Measurements from ENCODE around the gene SKIC3. TPM values are rescaled to one million over a fixed set of nuclear protein-coding genes. Genes with fewer than 3 reads are reported as not detected.

The SKIC3 gene
- total RNA-seq, 1 experiment from 2014 or later: 102 TPM

DNA sequence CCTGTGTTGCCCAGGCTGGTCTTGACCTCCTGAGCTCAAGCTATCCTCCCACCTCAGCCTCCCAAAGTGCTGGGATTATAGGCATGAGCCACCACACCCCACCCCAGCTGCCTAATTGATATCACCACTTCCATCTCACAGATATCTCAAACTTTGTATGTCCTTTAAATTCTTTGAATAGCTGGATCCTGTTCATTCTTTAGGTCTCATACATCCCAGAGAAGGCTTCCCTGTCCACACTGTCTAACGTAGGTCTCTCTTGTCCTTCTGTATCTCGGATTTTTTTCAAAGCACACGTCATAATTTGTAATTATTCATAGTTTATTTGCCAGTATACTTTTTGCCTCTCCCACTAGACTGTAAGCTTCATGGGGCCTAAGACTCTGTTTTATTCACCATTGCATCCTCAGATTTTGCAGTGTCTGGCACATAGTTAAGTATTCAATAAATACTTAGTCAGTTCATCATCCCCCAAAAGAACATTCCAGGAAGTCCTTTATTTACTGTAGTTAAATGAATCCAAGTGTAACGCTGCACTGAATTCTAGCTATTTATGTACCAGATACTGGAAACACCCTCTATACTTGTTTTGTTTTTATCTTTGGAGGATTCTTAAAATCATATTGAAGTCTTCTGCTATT is 10.6 kb upstream of the SKIC3 start:
- TF ChIP-seq, protein P1, sequence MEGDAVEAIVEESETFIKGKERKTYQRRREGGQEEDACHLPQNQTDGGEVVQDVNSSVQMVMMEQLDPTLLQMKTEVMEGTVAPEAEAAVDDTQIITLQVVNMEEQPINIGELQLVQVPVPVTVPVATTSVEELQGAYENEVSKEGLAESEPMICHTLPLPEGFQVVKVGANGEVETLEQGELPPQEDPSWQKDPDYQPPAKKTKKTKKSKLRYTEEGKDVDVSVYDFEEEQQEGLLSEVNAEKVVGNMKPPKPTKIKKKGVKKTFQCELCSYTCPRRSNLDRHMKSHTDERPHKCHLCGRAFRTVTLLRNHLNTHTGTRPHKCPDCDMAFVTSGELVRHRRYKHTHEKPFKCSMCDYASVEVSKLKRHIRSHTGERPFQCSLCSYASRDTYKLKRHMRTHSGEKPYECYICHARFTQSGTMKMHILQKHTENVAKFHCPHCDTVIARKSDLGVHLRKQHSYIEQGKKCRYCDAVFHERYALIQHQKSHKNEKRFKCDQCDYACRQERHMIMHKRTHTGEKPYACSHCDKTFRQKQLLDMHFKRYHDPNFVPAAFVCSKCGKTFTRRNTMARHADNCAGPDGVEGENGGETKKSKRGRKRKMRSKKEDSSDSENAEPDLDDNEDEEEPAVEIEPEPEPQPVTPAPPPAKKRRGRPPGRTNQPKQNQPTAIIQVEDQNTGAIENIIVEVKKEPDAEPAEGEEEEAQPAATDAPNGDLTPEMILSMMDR (IDR thresholded peaks at IDR 0.05; ENCODE audit: unreplicated experiment): no peak
- no TSS peak for BruUV-seq (replicated peaks)
- Mint-ChIP-seq H3K27ac (ENCODE audit: unreplicated experiment) (no peak overlapping the region), H3K4me1 (ENCODE audit: low read depth, unreplicated experiment) (no peaks in the 10 kb centered on the region), H3K27me3 (ENCODE audit: unreplicated experiment) (no peaks in the 10 kb centered on the region), H3K36me3 (ENCODE audit: insufficient read depth, unreplicated experiment) (no peaks in the 10 kb centered on the region), H3K4me3 (ENCODE audit: low read depth, unreplicated experiment) (no peak overlapping the region), H3K9me3 (ENCODE audit: low read depth, unreplicated experiment) (no peaks in the 10 kb centered on the region)
- intact Hi-C loops (cut with micrococcal nuclease; ENCODE audit: unreplicated experiment): no loop called here
- no peak for DNase-seq
- CTCF ChIA-PET: no interaction called here

DNA sequence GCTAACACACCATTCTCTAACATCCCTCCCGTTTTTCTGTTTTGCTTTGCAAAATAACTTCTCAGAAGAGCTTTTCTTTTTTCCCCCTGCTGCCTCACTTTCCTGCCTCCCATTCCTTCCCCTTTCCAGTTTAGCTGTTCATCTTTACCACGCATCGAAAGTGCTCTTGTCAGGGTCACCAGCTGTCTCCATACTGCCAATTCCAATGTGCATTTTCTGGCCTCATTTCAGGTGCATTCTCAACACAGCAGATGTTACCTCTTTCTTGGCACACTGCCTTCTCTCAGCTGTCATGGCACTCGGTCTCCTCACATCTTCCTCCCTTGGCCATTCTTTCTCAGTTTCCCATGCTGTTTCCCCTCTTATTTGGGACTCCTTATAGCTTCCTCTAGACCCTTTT is 9.7 kb upstream of the SKIC3 start:
- H3K36me3 Mint-ChIP-seq (ENCODE audit: insufficient read depth, unreplicated experiment): no peaks in the 10 kb centered on the region
- no peak for DNase-seq
- no peaks in the 10 kb centered on the region for H3K9me3 Mint-ChIP-seq (ENCODE audit: low read depth, unreplicated experiment)
- CTCF ChIA-PET: interaction anchor here (0.7 kb wide), 1 partner anchor 135 kb away, joined by 6 read pairs; no protein-coding TSS in a partner anchor
- H3K27me3 Mint-ChIP-seq (ENCODE audit: unreplicated experiment): no peaks in the 10 kb centered on the region
- intact Hi-C loops (cut with micrococcal nuclease; ENCODE audit: unreplicated experiment): no loop called here
- H3K27ac Mint-ChIP-seq (ENCODE audit: unreplicated experiment): no peak overlapping the region
- H3K4me1 Mint-ChIP-seq (ENCODE audit: low read depth, unreplicated experiment): no peaks in the 10 kb centered on the region
- TF ChIP-seq, protein P1 (IDR thresholded peaks at IDR 0.05; ENCODE audit: unreplicated experiment): no peak
- BruUV-seq (replicated peaks): no TSS peak
- no peak overlapping the region for H3K4me3 Mint-ChIP-seq (ENCODE audit: low read depth, unreplicated experiment)

DNA sequence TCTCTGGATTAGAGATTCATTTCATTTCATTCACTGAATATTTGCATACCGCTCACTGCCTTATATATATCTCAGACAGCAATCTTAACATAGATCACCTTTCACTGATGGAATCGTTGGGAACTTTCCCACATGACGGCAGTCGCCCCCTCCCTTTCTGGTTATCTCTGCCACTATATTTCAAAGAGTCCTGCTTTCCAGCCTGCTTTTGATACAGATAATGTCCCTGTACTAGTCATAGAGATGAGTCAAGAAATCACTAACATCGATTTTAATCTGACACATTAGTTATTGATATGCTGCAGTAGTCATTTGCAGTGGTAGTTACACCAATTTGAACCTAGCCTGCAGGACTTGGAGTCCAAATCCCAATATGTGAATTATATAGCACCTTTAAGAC is 8.6 kb upstream of the SKIC3 start:
- DNase-seq: no peak
- Mint-ChIP-seq H3K36me3 (ENCODE audit: insufficient read depth, unreplicated experiment) (no peaks in the 10 kb centered on the region), H3K4me3 (ENCODE audit: low read depth, unreplicated experiment) (no peak overlapping the region), H3K4me1 (ENCODE audit: low read depth, unreplicated experiment) (no peaks in the 10 kb centered on the region), H3K9me3 (ENCODE audit: low read depth, unreplicated experiment) (no peaks in the 10 kb centered on the region), H3K27me3 (ENCODE audit: unreplicated experiment) (no peaks in the 10 kb centered on the region), H3K27ac (ENCODE audit: unreplicated experiment) (no peak overlapping the region)
- BruUV-seq (replicated peaks): no TSS peak
- intact Hi-C loops (cut with micrococcal nuclease; ENCODE audit: unreplicated experiment): no loop called here
- TF ChIP-seq, protein P1 (IDR thresholded peaks at IDR 0.05; ENCODE audit: unreplicated experiment): no peak
- CTCF ChIA-PET: no interaction called here

DNA sequence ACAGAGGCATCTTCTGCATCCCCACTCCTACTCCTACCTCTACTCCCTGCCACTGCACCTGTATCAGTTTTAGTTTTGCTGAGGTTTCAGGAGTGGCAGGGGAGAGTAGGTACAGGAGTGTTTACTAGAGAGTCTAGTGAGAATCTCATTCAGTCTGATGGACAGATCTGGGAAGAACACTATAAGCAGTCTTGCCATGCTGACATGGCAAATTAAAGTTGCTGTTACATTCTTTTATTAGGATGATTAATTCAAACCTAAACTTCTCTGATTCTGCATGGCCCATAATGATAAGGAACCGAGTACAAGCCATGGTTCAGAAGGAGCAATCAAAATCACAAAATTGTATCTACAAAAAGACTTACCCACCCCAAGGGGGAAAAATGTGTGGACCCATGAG is 7.5 kb upstream of the SKIC3 start:
- no peak for DNase-seq
- CTCF ChIA-PET: no interaction called here
- no peaks in the 10 kb centered on the region for H3K9me3 Mint-ChIP-seq (ENCODE audit: low read depth, unreplicated experiment)
- H3K4me3 Mint-ChIP-seq (ENCODE audit: low read depth, unreplicated experiment): no peak overlapping the region
- TF ChIP-seq, protein P1 (IDR thresholded peaks at IDR 0.05; ENCODE audit: unreplicated experiment): no peak
- H3K27me3 Mint-ChIP-seq (ENCODE audit: unreplicated experiment): no peaks in the 10 kb centered on the region
- no peaks in the 10 kb centered on the region for H3K36me3 Mint-ChIP-seq (ENCODE audit: insufficient read depth, unreplicated experiment)
- intact Hi-C loops (cut with micrococcal nuclease; ENCODE audit: unreplicated experiment): no loop called here
- H3K4me1 Mint-ChIP-seq (ENCODE audit: low read depth, unreplicated experiment): no peaks in the 10 kb centered on the region
- no peak overlapping the region for H3K27ac Mint-ChIP-seq (ENCODE audit: unreplicated experiment)
- no TSS peak for BruUV-seq (replicated peaks)

All from Calu3 (cell line).